Occipital lobe (tissue), 2 donors: ENCODE measurements around the gene TUSC7. TPM values are rescaled to one million over a fixed set of nuclear protein-coding genes. Genes with fewer than 3 reads are reported as not detected.

Source experiments
- DNase-seq: peaks from one replicate; lab custom pipeline; 2025; lab: John Stamatoyannopoulos, UW
- total RNA-seq: library from RNA; depleted of rRNA; stranded (reverse); fragments of >200 nt; gene quantifications from one replicate; pipeline ENCODE4 v1.2.3, GENCODE V29; 2014

Gene TUSC7
- total RNA-seq, result not detected

DNA sequence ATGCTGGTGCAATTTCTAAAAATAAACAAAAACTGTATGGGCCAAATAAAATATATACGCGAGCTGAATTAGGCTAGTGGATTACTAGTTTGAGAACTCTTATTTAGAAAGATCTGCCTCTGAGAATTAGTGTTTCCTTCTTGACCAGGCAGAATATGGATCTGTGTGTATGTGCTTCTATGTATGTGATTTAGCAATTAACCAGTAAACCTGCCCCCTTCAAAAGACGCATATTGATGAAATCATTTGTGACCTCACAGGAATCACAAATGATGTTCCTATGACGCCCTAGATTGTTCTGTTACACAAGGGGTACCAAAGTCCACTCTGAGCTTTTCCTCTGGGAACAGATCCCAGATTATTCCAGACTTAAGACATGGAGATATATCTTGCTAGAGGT is at the start of gene TUSC7:
TUSC7 (plus strand) TSS at position 301 of the 400 bp plus-strand sequence.
- DNase-seq, result no peak

DNA sequence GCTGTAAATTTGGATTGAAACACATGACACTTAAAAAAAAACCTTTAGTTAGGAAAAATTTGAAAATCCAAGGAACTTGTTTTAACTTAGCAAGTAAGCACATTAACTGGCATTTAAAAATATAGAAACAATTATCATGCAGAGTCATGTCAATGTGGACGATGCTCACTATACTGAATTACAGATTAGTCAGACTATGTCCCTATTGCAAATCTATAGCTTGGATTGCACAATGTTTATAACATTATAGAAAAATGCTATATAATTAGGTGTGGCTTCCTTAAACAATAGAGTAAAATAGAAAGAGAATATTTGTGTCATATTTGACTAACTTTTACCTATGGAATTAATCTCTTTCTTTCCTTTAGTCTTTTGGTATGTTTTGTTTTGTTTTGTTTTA is 48.4 kb upstream of the TUSC7 start:
- no peak for DNase-seq

DNA sequence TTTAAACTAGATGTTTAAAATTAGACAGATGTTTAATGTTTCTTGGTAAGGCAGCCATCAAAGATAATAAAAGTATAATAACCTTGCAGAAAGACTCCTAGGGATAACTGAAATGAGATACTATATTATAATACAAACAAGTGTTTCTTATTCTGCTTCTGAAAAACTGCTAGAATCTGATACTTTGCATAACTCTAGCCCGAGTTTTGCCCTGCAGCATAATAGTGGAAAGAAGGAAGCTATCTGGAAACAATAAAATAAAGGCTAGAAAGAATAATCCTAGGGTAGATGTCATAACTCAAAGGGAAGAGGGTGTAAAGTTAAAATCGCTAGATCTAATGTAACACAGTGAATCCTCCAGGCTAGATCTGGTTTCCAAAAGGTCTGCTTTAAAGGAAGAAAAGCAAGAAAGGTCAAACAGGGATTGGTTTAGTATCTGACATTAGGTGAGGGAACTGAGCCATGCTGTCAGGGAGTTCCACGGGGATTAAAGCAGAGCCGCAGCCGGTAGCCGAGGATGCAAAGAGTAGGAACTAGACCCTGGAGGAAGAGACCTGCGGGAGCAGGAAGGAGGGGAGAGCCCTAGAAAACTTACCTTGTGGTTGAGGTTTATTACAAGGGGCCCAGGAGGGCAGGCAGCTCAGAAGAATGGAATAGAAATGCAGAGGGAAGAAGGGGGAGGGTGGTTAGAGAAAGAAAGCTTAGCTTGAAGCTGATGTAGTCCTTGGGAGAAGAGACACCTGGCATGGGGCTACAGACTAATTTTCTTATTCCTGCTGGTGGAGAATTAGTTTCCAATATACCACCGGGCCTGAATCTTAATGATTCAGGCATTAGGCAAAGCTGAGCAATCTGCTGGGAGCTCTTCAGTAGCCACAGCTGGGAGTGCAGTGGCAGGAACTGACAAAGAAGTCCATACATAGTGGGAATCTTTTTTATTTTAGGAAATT is 46.1 kb upstream of the TUSC7 start:
- no peak for DNase-seq

DNA sequence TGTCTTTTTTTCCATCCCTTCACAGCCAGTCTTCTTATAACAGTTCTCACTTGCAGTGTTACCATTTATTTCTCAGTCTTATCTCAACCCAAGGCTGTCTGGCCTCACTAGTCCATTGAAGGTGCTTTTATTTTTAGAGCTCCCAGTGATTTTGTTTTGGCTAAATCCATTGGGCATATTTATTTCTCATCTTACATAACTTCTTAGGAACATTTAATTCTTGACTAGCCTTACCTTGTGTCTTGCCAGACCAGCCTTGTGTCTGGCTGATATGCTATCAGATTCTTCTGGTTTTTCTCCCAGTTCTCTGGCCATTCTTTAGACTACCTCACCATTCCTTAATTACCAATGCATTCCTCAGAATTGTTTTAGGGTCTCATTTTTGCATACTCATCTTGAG is 42.3 kb upstream of the TUSC7 start:
- DNase-seq, result no peak

DNA sequence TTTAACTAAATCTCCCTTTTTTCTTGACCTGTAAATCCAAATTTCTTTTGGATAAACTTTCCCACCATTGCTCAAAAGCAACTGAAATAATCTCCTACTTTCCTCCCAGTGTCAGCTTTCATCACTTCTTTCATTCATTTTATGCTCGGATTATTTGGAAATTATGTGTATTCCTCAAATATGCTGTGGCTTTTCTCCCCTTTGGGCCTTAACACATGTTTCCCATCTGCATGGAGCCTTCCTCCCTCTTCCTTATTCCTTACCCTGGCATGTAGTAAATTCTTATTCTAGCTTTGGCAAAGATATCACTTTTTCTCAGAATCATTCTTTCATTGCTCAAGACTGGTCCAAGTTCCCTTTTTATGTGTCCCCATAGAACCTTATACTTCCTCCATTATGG is 41.8 kb upstream of the TUSC7 start:
- no peak for DNase-seq

DNA sequence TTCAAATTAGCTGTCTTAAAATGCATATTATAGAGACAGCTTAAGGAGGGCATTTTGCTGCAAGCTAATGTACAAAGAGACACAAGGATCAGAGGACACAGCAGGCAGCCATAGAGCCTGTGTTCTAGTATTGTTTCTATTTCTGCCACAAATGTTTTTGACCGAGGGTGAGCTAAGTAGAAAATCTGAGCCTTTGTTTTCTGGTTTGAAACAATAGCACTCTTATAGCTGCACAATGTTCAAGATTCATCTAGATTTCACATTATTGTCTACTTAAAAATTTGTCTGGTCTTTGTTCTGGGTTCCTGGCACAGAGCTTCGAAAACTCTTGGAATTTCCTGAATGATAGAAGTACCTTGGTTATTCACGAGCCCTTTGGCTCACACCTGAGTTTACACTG is 40.0 kb upstream of the TUSC7 start:
- DNase-seq, result no peak

DNA sequence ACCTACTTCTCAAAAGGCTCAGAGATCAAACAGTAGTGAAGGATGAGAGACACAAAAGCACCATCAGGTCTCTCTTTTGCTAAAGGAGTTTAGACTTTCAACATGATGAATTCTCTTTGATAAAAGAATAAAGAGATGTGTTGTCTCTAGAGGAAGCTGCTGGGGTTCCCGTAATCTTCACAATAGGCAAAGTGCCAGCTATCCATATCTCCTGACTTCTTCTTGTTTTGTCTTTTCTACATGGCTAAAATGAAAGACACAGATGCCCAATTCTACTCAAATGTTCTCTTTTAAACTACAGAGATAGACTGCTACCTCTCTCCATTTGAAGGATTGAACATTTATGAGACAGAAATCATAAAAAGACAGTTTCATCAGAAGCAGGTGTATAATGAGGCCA is 38.4 kb upstream of the TUSC7 start:
- DNase-seq, result no peak

DNA sequence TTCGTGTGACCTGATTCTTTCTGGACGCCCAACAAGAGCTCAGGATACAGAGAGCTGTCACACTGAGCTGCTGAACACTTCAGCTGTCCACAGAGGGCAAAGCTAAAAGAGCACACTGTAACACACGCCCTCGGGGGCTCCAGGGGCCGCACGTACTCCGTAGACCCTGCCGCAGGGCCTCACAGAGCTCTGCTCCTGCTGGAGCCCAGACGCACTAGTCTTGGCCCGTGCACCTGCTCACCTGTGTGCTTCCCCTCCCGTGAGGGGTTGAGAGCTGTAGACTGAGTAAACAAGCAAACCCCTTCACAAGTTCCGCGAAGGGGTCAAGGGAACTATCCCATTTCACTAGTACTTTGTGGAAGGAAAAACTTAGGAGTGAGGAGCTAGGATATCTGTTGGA is 30.7 kb upstream of the TUSC7 start:
- DNase-seq, result no peak

DNA sequence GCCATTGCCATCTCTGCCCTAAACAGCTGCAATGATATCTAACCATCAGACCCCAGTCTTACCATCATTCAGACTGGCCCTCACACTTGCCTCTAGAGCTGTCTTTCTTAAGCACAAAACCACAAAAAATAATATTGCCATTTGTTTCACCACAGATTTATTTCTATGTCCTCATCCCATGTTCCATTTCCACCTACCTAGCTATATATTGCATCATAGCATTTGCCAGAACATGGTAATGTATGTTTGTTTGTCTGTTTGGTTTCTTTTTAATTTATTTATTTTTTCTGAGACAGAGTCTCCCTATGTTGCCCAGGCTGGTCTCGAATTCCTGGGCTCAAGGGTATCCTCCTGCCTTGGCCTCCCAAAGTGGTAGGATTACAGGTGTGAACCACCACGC is 18.5 kb upstream of the TUSC7 start:
- DNase-seq, result no peak

DNA sequence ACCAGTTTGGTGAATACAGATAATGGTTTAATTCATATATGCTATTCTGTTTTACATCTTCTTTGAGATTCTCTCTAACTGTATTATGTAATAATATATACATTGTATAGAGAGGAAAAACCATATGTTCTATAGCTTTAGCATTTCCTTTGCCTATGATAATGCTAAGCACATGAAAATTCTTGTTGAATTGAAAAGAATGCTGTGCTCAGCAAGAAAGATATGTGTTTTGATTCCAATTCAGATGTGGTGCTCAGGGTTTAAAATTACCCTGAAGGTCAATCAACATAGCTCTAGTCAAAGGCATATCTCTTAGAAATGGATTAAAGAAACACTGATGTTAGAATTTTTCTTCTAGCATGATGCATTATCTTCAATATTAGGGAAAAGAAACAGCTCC is 8.5 kb upstream of the TUSC7 start:
- no peak for DNase-seq

DNA sequence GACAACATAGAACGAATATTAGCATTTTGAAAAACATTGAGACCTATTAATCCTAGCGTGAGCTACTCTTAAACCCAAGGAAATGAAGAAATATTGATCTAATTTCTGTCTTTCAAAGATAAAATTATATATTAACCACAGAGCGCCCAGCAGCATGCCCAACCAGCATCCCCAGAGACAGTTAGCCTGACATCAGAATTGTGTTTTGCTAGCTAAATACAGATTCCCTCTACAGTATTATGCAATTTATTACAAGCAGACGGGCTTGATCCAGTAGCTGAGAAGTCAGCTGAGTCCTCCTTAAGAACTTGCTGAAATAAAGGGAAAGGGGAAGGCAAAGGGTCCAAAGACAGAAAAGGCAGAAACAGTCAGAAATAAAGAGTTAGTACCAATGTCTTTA is 7.2 kb upstream of the TUSC7 start:
- no peak for DNase-seq

DNA sequence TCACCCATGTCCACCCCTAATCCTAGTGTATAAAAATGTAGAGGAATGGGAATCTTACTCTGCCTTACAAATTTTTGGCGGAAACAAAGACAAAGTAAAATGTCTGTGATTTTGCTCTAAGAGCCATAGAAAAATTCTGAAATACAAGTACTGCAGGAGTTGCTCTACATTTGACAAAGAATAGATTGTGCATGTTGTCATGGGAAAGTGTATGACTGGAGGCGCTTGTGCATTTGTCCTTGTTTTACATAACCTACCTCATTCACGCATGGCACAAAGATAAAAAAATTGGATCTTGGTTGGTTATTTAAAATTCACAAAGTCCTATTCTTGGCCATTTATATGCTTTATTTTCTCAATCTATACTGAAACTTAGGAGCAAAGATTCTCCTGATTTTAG is 2.0 kb upstream of the TUSC7 start:
- no peak for DNase-seq

DNA sequence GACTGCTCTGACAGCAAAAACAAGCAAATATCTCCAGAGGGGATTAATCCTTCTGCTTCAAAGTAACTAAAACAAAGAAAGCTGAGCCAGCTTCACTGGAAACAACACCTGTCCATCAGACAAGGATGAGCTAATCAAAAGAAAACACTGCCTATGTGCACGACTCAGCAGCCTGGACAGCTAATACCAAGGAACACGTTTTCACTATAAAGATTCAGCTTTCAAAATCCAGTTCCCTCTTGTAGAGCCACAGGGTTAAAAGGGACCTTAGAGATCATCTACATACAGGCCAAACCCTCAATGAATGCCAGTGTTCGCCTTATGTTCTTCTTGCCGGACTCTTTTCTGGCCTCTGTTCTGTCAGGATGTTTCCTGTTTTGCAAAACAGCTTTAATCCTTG is 6.9 kb downstream of the TUSC7 start:
- no peak for DNase-seq

DNA sequence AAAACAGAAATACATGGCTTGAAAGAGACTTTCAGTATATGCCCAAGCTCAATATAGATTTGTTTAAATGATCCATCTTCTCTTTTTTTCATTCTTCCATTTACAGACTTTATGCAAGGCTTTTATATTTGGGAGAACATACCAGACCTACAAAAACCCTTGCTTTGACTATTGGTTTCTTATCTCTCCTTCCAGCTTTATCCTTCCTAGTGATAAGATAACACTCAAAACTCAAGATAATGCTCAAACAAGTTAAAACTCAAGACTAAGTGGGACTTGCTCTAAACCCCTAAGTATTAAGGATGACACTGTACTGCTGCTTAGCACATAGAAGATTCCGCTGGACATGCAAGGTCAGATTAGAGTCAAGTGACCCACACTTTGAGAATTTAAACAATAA is 8.0 kb downstream of the TUSC7 start:
- no peak for DNase-seq

DNA sequence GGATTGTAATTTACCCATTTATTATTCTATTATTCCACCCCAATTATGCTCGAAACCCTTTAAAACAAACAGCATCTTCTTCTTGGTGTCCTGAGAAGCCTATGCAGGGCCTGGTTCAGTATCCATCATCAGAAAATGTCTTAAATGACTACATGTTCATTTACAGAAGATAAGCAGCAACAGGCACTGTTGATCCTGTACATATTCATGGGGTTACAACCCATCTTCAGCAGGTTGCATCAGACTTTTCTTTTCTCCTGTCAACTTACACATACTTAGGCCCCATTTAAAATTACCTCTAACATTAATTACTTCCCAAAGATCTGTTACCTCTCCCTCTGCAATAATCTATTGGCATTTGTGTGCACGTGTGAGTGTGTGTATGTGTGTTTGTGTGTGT is 18.9 kb downstream of the TUSC7 start:
- no peak for DNase-seq

DNA sequence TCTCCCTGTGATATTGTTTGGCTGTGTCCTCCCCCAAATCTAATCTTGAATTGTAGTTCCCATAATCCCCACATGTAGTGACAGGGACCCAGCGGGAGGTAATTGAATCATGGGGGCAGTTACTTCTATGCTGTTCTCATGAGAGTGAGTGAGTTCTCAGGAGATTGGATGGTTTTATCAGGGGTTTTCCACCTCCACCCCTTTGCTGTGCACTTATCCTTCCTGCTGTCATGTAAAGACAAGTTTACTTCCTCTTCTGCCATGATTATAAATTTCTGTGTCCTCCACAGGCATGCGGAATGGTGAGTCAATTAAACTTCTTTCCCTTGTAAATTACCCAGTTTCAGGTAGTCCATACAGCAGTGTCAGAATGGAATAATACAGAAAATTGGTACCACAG is 24.7 kb downstream of the TUSC7 start:
- no peak for DNase-seq

DNA sequence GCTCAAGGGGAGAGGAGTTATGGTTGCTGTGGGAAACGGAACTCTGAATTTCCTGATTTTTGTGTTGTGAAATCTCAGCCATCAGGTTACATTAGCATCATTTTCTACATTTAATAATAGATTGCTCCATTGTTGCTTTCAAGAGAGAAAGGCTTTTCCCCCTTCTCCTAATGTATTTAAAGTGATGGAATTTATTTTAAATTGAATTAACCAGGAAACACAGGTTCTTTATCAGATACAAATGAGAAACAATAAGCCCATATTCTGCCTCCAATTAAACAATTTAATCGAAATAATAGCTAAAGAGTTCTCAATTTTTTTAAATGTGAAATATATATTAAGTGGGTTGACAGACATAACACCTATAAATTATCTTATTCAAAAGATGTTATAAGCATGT is 30.1 kb downstream of the TUSC7 start:
- no peak for DNase-seq

DNA sequence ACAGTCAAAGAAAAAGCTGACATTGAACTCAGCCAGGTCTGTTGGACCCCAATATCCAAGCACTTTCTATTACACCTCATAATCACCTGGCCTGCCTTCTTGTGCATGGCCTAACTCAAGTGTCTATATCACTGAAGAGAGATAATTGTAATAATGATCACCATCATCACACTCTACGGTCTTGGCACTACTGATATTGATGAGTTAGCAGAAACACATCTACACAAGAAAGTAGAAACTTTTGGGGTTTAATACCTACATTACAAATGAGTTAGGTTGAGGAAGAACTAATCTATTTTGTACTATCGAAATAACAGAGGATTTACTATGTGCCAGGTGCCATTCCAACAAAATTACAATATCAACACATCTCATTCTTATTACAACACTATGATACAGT is 30.7 kb downstream of the TUSC7 start:
- DNase-seq, result no peak

DNA sequence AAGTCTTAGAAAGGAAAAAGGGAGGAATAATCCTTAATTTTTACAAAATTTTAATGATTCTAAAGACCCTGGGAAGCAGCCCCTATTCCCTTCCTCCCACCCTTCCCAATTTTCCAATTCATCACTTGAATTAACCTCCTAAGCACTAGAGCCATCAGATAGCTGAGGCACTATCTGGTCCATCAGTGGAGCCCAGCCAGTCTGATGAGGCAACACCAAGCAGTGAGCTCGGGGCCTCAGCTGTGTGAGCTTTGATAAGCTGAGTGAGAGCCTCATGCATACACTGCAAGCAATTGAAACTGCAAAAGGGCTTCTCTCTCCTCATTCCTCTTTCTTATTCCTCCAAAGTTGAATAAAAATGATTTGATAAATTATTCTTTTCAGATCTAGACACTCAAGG is 31.9 kb downstream of the TUSC7 start:
- no peak for DNase-seq

DNA sequence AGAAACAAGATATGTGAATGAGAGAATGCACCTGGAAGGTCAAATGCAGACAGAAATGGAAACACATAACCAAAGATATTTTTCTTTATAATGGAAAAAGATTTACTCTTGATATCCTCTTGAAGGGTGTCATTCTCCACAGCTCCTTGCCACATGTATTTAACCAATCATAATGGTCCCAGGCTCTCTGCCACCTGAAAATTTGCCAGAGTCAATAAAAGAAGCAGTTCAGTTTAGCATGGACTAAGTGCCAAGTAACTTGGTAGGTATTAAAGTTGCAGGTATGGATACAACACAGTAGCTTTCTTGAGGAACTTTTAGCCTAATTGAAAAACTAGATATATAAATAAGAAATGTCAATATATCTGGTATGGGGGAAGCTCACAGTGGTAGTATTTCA is 33.5 kb downstream of the TUSC7 start:
- no peak for DNase-seq

DNA sequence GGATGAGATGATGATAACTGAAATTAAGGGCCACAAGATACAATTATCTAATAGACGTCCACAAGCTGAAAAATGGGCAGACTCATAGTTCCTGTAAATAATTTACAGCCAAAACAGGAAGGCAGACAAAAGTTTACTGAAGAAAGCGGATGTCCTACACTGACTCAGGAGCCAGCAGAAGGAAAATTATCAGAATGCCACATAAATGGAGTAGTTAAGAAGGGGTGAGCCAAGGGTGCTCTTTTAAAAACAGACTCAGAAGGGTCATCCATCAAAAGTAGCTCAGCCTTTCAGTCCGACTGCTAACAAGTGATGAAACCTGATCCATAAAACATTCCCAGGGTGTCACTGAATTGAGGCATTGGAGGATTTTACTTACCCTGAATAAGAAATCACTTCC is 39.8 kb downstream of the TUSC7 start:
- no peak for DNase-seq

DNA sequence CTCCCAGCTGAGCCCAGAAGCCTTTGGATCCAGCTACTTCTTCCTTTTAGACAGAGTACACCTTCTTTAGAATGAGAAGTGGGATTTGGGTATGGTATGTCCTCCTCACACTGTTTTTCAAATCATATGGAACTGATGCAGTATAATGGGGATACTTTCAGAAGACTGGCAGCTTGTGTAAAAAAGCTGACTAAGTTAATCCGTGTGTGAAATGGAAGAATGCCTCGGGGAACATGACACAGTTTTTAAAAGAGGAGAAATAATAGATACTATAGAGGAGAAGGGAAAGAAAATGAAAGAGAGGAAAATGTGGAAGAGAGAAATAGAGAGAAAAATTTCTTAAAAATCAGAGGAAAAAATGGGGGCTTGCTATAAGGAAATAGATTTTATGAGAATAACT is 47.7 kb downstream of the TUSC7 start:
- no peak for DNase-seq

DNA sequence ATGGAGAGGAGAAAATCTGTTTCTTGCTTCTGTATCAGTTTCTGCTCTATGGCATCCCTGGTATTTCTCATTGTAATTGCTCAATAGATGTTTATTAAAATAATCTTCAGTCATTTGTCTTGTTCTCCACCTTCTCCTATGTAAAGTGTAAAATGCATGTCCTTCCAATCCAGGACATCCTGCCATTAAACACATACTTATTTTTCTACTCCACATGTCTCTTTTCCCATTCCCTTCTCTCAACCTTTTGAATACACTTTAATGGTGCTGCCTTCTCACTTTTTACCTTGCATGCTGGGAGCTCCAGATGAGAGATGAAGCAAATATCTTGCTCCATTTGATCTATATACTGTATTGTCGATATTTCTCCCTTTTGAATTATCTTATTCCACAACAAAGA is 49.7 kb downstream of the TUSC7 start:
- DNase-seq, result no peak
